ENCODE data around the gene WDR88.

DNA sequence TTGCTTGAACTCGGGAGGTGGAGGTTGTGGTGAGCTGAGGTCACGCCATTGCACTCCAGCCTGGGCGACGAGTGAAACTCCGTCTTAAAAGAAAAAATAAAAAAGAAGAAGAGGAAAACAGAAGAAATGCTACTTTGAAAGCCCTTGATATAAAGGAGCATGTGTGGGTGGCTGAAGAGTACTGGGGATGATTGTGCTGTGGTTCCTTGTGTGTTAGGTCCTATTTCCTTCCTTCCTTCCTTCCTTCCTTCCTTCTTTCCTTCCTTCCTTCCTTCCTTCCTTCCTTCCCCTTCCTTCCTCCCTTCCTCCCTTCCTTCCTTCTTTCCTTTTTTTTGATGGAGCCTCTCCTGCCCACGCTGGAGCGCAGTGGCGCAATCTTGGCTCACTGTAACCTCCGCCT lies 14.3 kb downstream of the WDR88 start:
- TF ChIP-seq, protein P1, sequence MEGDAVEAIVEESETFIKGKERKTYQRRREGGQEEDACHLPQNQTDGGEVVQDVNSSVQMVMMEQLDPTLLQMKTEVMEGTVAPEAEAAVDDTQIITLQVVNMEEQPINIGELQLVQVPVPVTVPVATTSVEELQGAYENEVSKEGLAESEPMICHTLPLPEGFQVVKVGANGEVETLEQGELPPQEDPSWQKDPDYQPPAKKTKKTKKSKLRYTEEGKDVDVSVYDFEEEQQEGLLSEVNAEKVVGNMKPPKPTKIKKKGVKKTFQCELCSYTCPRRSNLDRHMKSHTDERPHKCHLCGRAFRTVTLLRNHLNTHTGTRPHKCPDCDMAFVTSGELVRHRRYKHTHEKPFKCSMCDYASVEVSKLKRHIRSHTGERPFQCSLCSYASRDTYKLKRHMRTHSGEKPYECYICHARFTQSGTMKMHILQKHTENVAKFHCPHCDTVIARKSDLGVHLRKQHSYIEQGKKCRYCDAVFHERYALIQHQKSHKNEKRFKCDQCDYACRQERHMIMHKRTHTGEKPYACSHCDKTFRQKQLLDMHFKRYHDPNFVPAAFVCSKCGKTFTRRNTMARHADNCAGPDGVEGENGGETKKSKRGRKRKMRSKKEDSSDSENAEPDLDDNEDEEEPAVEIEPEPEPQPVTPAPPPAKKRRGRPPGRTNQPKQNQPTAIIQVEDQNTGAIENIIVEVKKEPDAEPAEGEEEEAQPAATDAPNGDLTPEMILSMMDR (IDR thresholded peaks at IDR 0.05), result no peak
- TF ChIP-seq POLR2A (IDR thresholded peaks at IDR 0.05), result no peak

All from vagina (tissue), 2 donors.